ENCODE data around the gene LRRN2. TPM values are rescaled to one million over a fixed set of nuclear protein-coding genes. Genes with fewer than 3 reads are reported as not detected.

The LRRN2 gene
- total RNA-seq, 4 donors from 2014 or later = 0.10 to 0.32 TPM; not detected in 2

DNA sequence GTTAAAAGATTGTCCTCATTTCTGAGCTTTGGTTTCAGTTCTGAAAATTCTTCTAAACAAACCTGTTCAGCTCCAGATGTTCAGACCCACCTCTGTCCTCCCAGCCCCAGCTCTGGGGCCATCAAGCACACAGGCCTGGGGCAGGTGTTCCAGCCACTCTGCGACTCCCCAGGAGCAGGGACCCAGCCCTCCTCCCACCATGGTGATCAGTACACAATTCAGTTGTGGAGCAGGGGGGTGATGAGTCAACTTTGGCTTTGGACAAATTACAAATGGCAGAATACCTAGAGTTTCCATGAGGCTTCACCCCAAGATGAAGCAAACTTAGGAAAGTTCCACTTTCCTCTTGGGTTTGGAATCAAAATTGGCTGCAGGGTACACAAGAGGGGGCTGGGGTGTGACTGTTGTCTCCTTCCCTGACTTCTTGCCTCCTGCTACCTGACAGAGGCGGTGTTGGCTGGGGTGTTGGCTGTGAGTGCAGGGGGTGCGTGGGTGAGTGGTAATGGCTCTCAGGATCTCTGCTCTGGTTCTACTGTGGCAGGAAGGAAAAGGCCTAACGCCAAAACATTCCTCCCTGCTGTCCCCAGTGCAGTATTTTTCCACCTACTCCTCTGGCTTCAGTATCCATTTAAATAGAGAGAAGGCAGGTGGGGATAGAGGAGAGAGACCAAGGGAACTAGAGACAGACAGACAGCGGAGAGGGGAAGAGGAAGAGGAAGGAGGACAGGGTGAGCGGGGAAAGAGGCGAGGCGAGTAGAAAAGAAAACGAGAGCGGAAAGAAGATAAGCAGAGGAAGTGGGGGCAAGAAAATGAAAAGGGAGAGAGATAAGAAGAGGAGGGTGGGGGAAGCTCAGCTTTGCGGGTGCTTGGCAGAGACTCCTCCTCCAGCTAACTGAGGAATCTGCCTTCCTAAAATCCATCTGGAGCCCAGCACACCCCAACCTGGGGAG lies 20.6 kb upstream of the LRRN2 start:
- DNase-seq (ENCODE audit: low spot score in 2 of 2) = no peak
- no peak for TF ChIP-seq POLR2A (IDR thresholded peaks at IDR 0.05)
- TF ChIP-seq, protein P1, sequence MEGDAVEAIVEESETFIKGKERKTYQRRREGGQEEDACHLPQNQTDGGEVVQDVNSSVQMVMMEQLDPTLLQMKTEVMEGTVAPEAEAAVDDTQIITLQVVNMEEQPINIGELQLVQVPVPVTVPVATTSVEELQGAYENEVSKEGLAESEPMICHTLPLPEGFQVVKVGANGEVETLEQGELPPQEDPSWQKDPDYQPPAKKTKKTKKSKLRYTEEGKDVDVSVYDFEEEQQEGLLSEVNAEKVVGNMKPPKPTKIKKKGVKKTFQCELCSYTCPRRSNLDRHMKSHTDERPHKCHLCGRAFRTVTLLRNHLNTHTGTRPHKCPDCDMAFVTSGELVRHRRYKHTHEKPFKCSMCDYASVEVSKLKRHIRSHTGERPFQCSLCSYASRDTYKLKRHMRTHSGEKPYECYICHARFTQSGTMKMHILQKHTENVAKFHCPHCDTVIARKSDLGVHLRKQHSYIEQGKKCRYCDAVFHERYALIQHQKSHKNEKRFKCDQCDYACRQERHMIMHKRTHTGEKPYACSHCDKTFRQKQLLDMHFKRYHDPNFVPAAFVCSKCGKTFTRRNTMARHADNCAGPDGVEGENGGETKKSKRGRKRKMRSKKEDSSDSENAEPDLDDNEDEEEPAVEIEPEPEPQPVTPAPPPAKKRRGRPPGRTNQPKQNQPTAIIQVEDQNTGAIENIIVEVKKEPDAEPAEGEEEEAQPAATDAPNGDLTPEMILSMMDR (IDR thresholded peaks at IDR 0.05) = no peak
- 51 to 64% methylated on average over 10 to 11 of the region's 11 CpGs for WGBS, 2 donors
- intact Hi-C loops (cut with DNase I; ENCODE audit: low total_unique reads) = no loop called here
- no peak overlapping the region for H3K4me3 ChIP-seq (ENCODE audit: low read depth, poor library complexity, severe bottlenecking)

DNA sequence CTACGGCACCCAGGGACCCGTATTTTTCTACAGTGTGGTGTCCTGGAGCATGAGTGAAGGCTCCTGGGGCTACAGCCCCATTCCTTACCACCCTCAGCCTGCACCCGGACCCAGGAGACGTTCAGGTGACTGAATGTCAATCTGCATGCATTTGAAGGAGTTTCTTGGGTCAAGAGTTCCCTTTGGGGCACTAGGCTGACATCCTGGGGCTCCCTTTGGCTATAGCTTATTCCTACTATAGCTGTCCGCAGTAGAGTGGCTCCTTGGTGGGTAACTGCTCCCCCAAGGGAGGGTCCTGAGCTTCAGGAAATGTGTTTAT lies 19.9 kb upstream of the LRRN2 start:
- H3K4me3 ChIP-seq (ENCODE audit: low read depth, poor library complexity, severe bottlenecking) = no peak overlapping the region
- DNase-seq (ENCODE audit: low spot score in 2 of 2) = no peak
- WGBS, 2 donors = 78 to 83% methylated on average over 3 to 5 of the region's 5 CpGs
- TF ChIP-seq POLR2A (IDR thresholded peaks at IDR 0.05) = no peak
- TF ChIP-seq, protein P1 (IDR thresholded peaks at IDR 0.05) = no peak
- intact Hi-C loops (cut with DNase I; ENCODE audit: low total_unique reads) = no loop called here

DNA sequence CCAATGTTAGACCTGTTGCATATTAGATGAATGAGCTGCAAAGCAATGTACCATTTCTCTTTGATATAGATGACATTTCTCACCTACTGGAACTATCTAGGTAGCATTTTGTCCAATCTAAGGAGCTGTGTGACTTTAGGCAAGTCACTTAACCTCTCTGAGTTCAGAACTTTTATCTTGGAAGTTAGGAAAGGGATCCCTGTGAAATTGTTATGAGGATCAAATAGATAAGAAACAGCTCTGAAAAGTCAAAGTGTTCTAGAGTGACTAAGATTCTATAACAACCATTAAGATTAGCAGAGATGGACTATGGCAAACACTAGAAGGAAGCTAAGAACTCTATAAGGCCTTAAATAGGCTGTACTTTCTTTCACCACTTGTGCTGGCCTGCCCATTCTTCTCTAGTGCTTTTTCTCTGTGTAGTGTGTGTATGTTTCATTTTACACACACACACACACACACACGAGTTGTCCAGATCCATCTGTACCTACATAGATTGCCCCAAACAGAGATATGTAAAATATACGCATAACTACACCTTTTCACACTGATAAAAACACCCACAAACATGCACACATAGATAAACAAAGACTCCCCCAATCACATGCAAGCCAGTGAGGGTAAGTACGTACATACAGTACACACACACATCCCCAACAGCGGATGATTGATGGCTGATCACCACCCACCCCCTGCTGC lies 19.4 kb upstream of the LRRN2 start:
- DNase-seq (ENCODE audit: low spot score in 2 of 2) = no peak
- intact Hi-C loops (cut with DNase I; ENCODE audit: low total_unique reads) = no loop called here
- TF ChIP-seq POLR2A (IDR thresholded peaks at IDR 0.05) = no peak
- TF ChIP-seq, protein P1 (IDR thresholded peaks at IDR 0.05) = no peak
- H3K4me3 ChIP-seq (ENCODE audit: low read depth, poor library complexity, severe bottlenecking) = no peak overlapping the region
- 89 to 91% methylated on average over 4 of the region's 4 CpGs for WGBS, 2 donors

DNA sequence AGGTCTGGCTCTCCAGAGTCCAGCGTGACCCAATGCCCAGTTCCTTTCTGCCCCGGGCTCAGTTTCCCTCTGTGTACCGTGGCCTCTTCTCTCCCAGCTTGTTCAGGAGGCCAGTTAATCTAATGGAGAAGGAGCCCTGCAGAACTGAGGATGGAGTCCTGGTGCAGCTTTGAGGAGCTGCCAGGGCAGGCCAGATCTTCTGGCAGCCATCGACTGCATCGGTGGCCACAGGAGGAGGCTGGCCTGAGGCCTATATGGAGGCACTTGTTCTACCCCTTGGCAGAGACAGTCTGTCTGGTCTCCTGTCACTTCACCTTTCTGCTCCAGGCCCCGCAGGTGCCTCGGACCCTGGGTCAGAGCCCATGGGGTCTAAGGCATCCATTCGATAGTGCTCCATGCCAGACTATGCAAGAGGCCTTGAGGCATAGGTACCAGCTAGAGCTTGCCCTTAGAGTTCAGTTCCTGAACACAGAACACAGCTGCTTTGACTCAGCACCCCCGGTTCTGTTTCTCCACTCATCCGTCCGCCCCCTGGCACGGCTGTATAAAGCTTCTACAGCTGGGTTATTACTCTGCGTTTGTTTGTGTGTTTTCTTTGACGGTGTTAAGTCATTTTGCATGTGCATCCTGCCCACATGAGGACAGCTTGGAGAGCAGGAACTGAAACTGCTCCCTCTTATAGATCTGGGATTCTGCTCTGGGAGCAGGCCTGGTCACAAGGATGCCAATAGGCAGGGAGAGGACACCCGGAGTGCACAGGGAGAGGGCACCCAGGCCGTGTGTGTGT lies 18.5 kb upstream of the LRRN2 start:
- H3K4me3 ChIP-seq (ENCODE audit: low read depth, poor library complexity, severe bottlenecking) = no peak overlapping the region
- WGBS, 2 donors = 49 to 50% methylated on average over 16 of the region's 16 CpGs
- intact Hi-C loops (cut with DNase I; ENCODE audit: low total_unique reads) = no loop called here
- DNase-seq (ENCODE audit: low spot score in 2 of 2) = no peak
- TF ChIP-seq POLR2A (IDR thresholded peaks at IDR 0.05) = no peak
- TF ChIP-seq, protein P1 (IDR thresholded peaks at IDR 0.05) = no peak

DNA sequence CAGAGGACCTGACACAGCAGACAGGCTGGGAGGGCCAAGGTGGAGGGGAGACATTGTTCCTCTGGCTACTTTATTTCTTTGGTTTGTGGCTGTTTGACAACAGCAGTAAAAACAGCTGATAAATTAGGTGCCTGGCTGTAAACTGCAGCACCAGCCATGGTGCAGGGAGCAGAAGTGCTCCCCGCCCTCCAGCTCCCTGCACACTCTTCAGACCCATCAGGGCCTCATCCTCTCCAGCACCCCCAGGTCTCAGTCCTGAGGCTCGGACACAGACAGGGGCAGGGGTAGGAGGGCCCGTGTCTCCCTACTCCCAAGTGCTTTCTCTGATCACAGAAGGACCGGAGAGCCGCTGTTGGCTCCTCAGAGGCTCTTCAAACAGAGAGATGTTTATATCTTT lies 17.7 kb upstream of the LRRN2 start:
- H3K4me3 ChIP-seq (ENCODE audit: low read depth, poor library complexity, severe bottlenecking) = no peak overlapping the region
- DNase-seq (ENCODE audit: low spot score in 2 of 2) = no peak
- intact Hi-C loops (cut with DNase I; ENCODE audit: low total_unique reads) = no loop called here
- 40 to 41% methylated on average over 5 of the region's 5 CpGs for WGBS, 2 donors
- TF ChIP-seq POLR2A (IDR thresholded peaks at IDR 0.05) = no peak
- TF ChIP-seq, protein P1 (IDR thresholded peaks at IDR 0.05) = no peak

Measured in lower leg skin (tissue), 4 donors.